HepG2 (cell line): ENCODE data around the gene COG1. TPM values are rescaled to one million over a fixed set of nuclear protein-coding genes. Genes with fewer than 3 reads are reported as not detected.
A peak's percentile ranks its signal among the peaks of the same experiment; 100 is the strongest.

Experiments
- AHR ChIP-seq: IDR thresholded peaks from 2 replicates; pipeline ENCODE4 v1.6.1; 2018; ENCODE audit warnings: missing genetic modification reagents, missing compliant biosample characterization
- CHD4 ChIP-seq: fragments of 200-600 bp; sonication (generic); IDR thresholded peaks from 2 replicates; pipeline ENCODE4 v1.7.0; 2017; ENCODE audit warnings: mild to moderate bottlenecking, low read length, borderline replicate concordance
- GABPA ChIP-seq, 2 experiments: IDR thresholded peaks; 2 replicates each; pipeline ENCODE4 v1.6.1; 2011 to 2016; ENCODE audit warnings: low read depth in 2 of 2, low read length in 1 of 2, missing biosample characterization in 1 of 2, missing genetic modification characterization in 1 of 2
- HHEX ChIP-seq: IDR thresholded peaks from 2 replicates; pipeline ENCODE4 v1.6.1; 2016; ENCODE audit warnings: control low read depth
- IRX3 ChIP-seq: sonication (generic); formaldehyde crosslinking; IDR thresholded peaks from 2 replicates; pipeline ENCODE4 v1.8.1; 2023; ENCODE audit warnings: mild to moderate bottlenecking, low read depth, missing genetic modification reagents, borderline replicate concordance
- JARID2 ChIP-seq: sonication (generic); formaldehyde crosslinking; IDR thresholded peaks from 2 replicates; pipeline ENCODE4 v1.8.1; 2023; ENCODE audit warnings: missing genetic modification reagents, inconsistent platforms; ENCODE audit not compliant: insufficient replicate concordance
- KDM4B ChIP-seq: sonication (generic); formaldehyde crosslinking; IDR thresholded peaks from 2 replicates; pipeline ENCODE4 v1.4.0; 2020; ENCODE audit warnings: missing genetic modification reagents
- NONO ChIP-seq, 2 experiments: fragments of 450-650 bp in 1 of 2; sonication (generic) in 1 of 2; formaldehyde crosslinking in 1 of 2; IDR thresholded peaks in 1 of 2; conservative IDR thresholded peaks in 1 of 2; 2 replicates each; pipeline versions ENCODE4 v1.6.1 to v1.8.0; 2017 to 2022; ENCODE audit warnings: mild to moderate bottlenecking in 1 of 2, missing genetic modification reagents in 1 of 2, moderate library complexity in 1 of 2
- SNAPC2 ChIP-seq: sonication (generic); formaldehyde crosslinking; IDR thresholded peaks from 2 replicates; pipeline ENCODE4 v1.8.1; 2022; ENCODE audit warnings: mild to moderate bottlenecking, missing genetic modification reagents
- SOX5 ChIP-seq: IDR thresholded peaks from 2 replicates; pipeline ENCODE4 v1.6.1; 2016; ENCODE audit warnings: borderline replicate concordance
- SPEN ChIP-seq: sonication (generic); formaldehyde crosslinking; IDR thresholded peaks from 2 replicates; pipeline ENCODE4 v1.5.1; 2020; ENCODE audit warnings: low read depth, mild to moderate bottlenecking, missing genetic modification reagents
- ZMYM2 ChIP-seq: sonication (generic); formaldehyde crosslinking; IDR thresholded peaks from 2 replicates; pipeline ENCODE4 v1.8.0; 2022; ENCODE audit warnings: mild to moderate bottlenecking, missing genetic modification reagents
- ZNF180 ChIP-seq: sonication (generic); formaldehyde crosslinking; IDR thresholded peaks from 2 replicates; pipeline ENCODE4 v1.4.0; 2020; ENCODE audit warnings: low read depth, missing genetic modification reagents, borderline replicate concordance
- ZNF367 ChIP-seq: sonication (generic); formaldehyde crosslinking; IDR thresholded peaks from 2 replicates; pipeline ENCODE4 v1.4.0; 2020; ENCODE audit warnings: missing genetic modification reagents, borderline replicate concordance
- ZNF777 ChIP-seq: sonication (generic); formaldehyde crosslinking; IDR thresholded peaks from 2 replicates; pipeline ENCODE4 v1.4.0; 2020; ENCODE audit warnings: missing genetic modification reagents
- polyA plus RNA-seq, 8 experiments: library from polyadenylated mRNA; depleted of rRNA in 3 of 8; stranded (reverse) in 7 of 8; unstranded in 1 of 8; fragments of >200 nt; fragmentation: Illumina TruSeq in 4 of 8; extraction: Trizol in 4 of 8; gene quantifications; 2 replicates each; pipeline versions ENCODE4 v1.2.1 to v1.2.3, GENCODE V29; 2011 to 2016; ENCODE audit warnings: low read depth in 4 of 8, missing spikeins in 1 of 8, mixed read lengths in 1 of 8; ENCODE audit not compliant: insufficient read depth in 1 of 8
- total RNA-seq, 5 experiments: library from RNA; depleted of rRNA; stranded (reverse); fragments of >200 nt; fragmentation: Illumina TruSeq; extraction: Trizol; gene quantifications; 2 replicates each; pipeline ENCODE4 v1.2.3, GENCODE V29; 2016; ENCODE audit warnings: low read depth in 1 of 5
- TF ChIP-seq, protein P1 (sequence below): sonication (generic); formaldehyde crosslinking; IDR thresholded peaks from 2 replicates; pipeline ENCODE4 v1.5.0; 2020; ENCODE audit warnings: mild to moderate bottlenecking, missing genetic modification reagents
- TF ChIP-seq, protein P2 (sequence below): sonication (generic); formaldehyde crosslinking; IDR thresholded peaks from 2 replicates; pipeline ENCODE4 v1.4.0; 2020; ENCODE audit warnings: missing genetic modification reagents, mild to moderate bottlenecking, borderline replicate concordance
- TF ChIP-seq, protein P3 (sequence below): sonication (generic); formaldehyde crosslinking; IDR thresholded peaks from 2 replicates; pipeline ENCODE4 v1.9.0; 2021; ENCODE audit warnings: missing genetic modification reagents, mild to moderate bottlenecking, borderline replicate concordance
- TF ChIP-seq, protein P4 (sequence below): sonication (generic); formaldehyde crosslinking; IDR thresholded peaks from 2 replicates; pipeline ENCODE4 v1.5.1; 2020; ENCODE audit warnings: missing genetic modification reagents, mild to moderate bottlenecking, borderline replicate concordance

The COG1 gene
- total and polyA plus RNA-seq, 2 of the 13 experiments (the other 11 are each of a cell fraction or from before 2014, with no cell fraction given), result 36.6 to 39.7 TPM

GRCh38 chr17:73187203-73187769, 5.6 kb upstream of the COG1 start (continued):
- TF ChIP-seq ZNF367 (CRISPR knock-in tag) (no peak), JARID2 (CRISPR knock-in tag) (peak; percentile 32), KDM4B (CRISPR knock-in tag) (peak; percentile 81; the same call in 1 of the 2 replicates), AHR (CRISPR knock-in tag) (no peak; the same call in 1 of the 2 replicates), ZMYM2 (CRISPR knock-in tag) (no peak), SPEN (CRISPR knock-in tag) (peak; percentile 40; the same call in 1 of the 2 replicates), ZNF180 (CRISPR knock-in tag) (no peak), HHEX (CRISPR knock-in tag) (peak; percentile 99), ZNF777 (CRISPR knock-in tag) (peak; percentile 47), SOX5 (peak; percentile 92), GABPA (IDR thresholded peaks at IDR 0.05; ENCODE audit: low read depth, low read length) (no peak), GABPA (CRISPR knock-in tag; IDR thresholded peaks at IDR 0.05; ENCODE audit: low read depth) (peak; percentile 32; the same call in 1 of the 2 replicates), IRX3 (no peak), CHD4 (no peak), SNAPC2 (peak; percentile 60; the same call in 1 of the 2 replicates), NONO (IDR thresholded peaks at IDR 0.05) (no peak), NONO (CRISPR knock-in tag; conservative IDR thresholded peaks at IDR 0.05) (peak; percentile 96)
- TF ChIP-seq, protein P1, sequence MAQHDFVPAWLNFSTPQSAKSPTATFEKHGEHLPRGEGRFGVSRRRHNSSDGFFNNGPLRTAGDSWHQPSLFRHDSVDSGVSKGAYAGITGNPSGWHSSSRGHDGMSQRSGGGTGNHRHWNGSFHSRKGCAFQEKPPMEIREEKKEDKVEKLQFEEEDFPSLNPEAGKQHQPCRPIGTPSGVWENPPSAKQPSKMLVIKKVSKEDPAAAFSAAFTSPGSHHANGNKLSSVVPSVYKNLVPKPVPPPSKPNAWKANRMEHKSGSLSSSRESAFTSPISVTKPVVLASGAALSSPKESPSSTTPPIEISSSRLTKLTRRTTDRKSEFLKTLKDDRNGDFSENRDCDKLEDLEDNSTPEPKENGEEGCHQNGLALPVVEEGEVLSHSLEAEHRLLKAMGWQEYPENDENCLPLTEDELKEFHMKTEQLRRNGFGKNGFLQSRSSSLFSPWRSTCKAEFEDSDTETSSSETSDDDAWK (CRISPR knock-in tag), result no peak
- TF ChIP-seq, protein P2, sequence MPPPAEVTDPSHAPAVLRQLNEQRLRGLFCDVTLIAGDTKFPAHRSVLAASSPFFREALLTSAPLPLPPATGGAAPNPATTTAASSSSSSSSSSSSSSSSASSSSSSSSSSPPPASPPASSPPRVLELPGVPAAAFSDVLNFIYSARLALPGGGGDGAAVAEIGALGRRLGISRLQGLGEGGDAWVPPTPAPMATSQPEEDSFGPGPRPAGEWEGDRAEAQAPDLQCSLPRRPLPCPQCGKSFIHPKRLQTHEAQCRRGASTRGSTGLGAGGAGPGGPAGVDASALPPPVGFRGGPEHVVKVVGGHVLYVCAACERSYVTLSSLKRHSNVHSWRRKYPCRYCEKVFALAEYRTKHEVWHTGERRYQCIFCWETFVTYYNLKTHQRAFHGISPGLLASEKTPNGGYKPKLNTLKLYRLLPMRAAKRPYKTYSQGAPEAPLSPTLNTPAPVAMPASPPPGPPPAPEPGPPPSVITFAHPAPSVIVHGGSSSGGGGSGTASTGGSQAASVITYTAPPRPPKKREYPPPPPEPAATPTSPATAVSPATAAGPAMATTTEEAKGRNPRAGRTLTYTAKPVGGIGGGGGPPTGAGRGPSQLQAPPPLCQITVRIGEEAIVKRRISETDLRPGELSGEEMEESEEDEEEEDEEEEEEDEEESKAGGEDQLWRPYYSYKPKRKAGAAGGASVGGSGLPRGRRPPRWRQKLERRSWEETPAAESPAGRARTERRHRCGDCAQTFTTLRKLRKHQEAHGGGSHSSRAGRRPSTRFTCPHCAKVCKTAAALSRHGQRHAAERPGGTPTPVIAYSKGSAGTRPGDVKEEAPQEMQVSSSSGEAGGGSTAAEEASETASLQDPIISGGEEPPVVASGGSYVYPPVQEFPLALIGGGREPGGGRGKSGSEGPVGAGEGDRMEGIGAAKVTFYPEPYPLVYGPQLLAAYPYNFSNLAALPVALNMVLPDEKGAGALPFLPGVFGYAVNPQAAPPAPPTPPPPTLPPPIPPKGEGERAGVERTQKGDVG (CRISPR knock-in tag), result no peak
- TF ChIP-seq, protein P3, sequence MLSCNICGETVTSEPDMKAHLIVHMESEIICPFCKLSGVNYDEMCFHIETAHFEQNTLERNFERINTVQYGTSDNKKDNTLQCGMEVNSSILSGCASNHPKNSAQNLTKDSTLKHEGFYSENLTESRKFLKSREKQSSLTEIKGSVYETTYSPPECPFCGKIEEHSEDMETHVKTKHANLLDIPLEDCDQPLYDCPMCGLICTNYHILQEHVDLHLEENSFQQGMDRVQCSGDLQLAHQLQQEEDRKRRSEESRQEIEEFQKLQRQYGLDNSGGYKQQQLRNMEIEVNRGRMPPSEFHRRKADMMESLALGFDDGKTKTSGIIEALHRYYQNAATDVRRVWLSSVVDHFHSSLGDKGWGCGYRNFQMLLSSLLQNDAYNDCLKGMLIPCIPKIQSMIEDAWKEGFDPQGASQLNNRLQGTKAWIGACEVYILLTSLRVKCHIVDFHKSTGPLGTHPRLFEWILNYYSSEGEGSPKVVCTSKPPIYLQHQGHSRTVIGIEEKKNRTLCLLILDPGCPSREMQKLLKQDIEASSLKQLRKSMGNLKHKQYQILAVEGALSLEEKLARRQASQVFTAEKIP (CRISPR knock-in tag), result no peak
- TF ChIP-seq, protein P4, sequence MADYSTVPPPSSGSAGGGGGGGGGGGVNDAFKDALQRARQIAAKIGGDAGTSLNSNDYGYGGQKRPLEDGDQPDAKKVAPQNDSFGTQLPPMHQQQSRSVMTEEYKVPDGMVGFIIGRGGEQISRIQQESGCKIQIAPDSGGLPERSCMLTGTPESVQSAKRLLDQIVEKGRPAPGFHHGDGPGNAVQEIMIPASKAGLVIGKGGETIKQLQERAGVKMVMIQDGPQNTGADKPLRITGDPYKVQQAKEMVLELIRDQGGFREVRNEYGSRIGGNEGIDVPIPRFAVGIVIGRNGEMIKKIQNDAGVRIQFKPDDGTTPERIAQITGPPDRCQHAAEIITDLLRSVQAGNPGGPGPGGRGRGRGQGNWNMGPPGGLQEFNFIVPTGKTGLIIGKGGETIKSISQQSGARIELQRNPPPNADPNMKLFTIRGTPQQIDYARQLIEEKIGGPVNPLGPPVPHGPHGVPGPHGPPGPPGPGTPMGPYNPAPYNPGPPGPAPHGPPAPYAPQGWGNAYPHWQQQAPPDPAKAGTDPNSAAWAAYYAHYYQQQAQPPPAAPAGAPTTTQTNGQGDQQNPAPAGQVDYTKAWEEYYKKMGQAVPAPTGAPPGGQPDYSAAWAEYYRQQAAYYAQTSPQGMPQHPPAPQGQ (CRISPR knock-in tag), result peak; percentile 91; the same call in 1 of the 2 replicates
